ENCODE data around the gene HSD11B2. TPM values are rescaled to one million over a fixed set of nuclear protein-coding genes. Genes with fewer than 3 reads are reported as not detected.
A peak's percentile ranks its signal among the peaks of the same experiment; 100 is the strongest.

The HSD11B2 gene
- total and polyA plus RNA-seq, 3 experiments from 2014 or later, result 1.1 to 1.5 TPM; not detected in 1

GRCh38 chr16:67471758-67472384 lies 41.0 kb downstream of the HSD11B2 start:
- no peaks in the 10 kb centered on the region for H3K27me3 ChIP-seq (ENCODE audit: insufficient read depth, low read length, poor library complexity, severe bottlenecking)
- H3K4me1 Mint-ChIP-seq, result peaks cover 48 to 72% (median 62%) of the 10 kb centered on the region in 3 donors
- POLR2A ChIA-PET, result no interaction called here
- no peak for DNase-seq
- H3K9me3 Mint-ChIP-seq, result no peaks in the 10 kb centered on the region
- no peak overlapping the region for H3K4me3 Mint-ChIP-seq
- H3K9me3 ChIP-seq (ENCODE audit: low read length), result no peaks in the 10 kb centered on the region
- H3K27ac Mint-ChIP-seq, result peak overlapping the region in 2 of 8 donors; percentile 33 to 63
- CTCF ChIA-PET, result no interaction called here
- H3K36me3 ChIP-seq (ENCODE audit: insufficient read depth, low read length), result no peaks in the 10 kb centered on the region
- no peaks in the 10 kb centered on the region for H3K4me1 ChIP-seq (ENCODE audit: insufficient read depth, low read length)
- no peaks in the 10 kb centered on the region for H3K27me3 Mint-ChIP-seq
- peaks cover 0 to 28% (median 6%) of the 10 kb centered on the region in 3 donors for H3K36me3 Mint-ChIP-seq
- no peak overlapping the region for H3K27ac ChIP-seq (ENCODE audit: low read depth, low read length)
- H3K4me3 ChIP-seq (ENCODE audit: low read length), result no peak overlapping the region

GRCh38 chr16:67474551-67475455 lies 43.9 kb downstream of the HSD11B2 start:
- Mint-ChIP-seq H3K27ac (peak overlapping the region in 3 of 8 donors; percentile 18 to 70 (median 19)), H3K36me3 (peaks cover 0 to 30% (median 6%) of the 10 kb centered on the region in 3 donors), H3K4me1 (peaks cover 53 to 78% (median 69%) of the 10 kb centered on the region in 3 donors), H3K9me3 (no peaks in the 10 kb centered on the region), H3K27me3 (no peaks in the 10 kb centered on the region), H3K4me3 (no peak overlapping the region)
- H3K4me1 ChIP-seq (ENCODE audit: insufficient read depth, low read length), result peaks cover 5% of the 10 kb centered on the region
- no peaks in the 10 kb centered on the region for H3K27me3 ChIP-seq (ENCODE audit: insufficient read depth, low read length, poor library complexity, severe bottlenecking)
- POLR2A ChIA-PET, result no interaction called here
- no peaks in the 10 kb centered on the region for H3K9me3 ChIP-seq (ENCODE audit: low read length)
- H3K36me3 ChIP-seq (ENCODE audit: insufficient read depth, low read length), result no peaks in the 10 kb centered on the region
- no peak overlapping the region for H3K4me3 ChIP-seq (ENCODE audit: low read length)
- DNase-seq, result no peak
- CTCF ChIA-PET, result interaction anchor here (2.3 kb wide), 1 partner anchor 46 kb away, joined by 7 read pairs; no protein-coding TSS in a partner anchor
- H3K27ac ChIP-seq (ENCODE audit: low read depth, low read length), result no peak overlapping the region

- Mint-ChIP-seq H3K36me3 (peaks cover 0 to 42% (median 6%) of the 10 kb centered on the region in 3 donors), H3K27ac (peak overlapping the region in 5 of 8 donors; percentile 13 to 78 (median 74)), H3K27me3 (peaks cover 0 to 2% of the 10 kb centered on the region in 2 donors), H3K9me3 (no peaks in the 10 kb centered on the region), H3K4me1 (peaks cover 52 to 81% (median 59%) of the 10 kb centered on the region in 3 donors), H3K4me3 (peak overlapping the region in 4 of 7 donors; percentile 44 to 73 (median 58))
- CTCF ChIA-PET, result interaction anchor here (0.7 kb wide), 1 partner anchor 37 kb away, joined by 3 read pairs; no protein-coding TSS in a partner anchor
- H3K4me1 ChIP-seq (ENCODE audit: insufficient read depth, low read length), result peaks cover 24% of the 10 kb centered on the region
- POLR2A ChIA-PET, result no interaction called here
- H3K27ac ChIP-seq (ENCODE audit: low read depth, low read length), result no peak overlapping the region
- no peak overlapping the region for H3K4me3 ChIP-seq (ENCODE audit: low read length)
- H3K36me3 ChIP-seq (ENCODE audit: insufficient read depth, low read length), result no peaks in the 10 kb centered on the region
- no peaks in the 10 kb centered on the region for H3K9me3 ChIP-seq (ENCODE audit: low read length)
- H3K27me3 ChIP-seq (ENCODE audit: insufficient read depth, low read length, poor library complexity, severe bottlenecking), result no peaks in the 10 kb centered on the region
- DNase-seq, result no peak
These were observed 47.1 kb downstream of the HSD11B2 start for GRCh38 chr16:67477960-67478554.

- peak; percentile 98 to 99 (median 99) for DNase-seq
- Histone ChIP-seq H3K9me3 (ENCODE audit: low read length) (no peaks in the 10 kb centered on the region), H3K36me3 (ENCODE audit: insufficient read depth, low read length) (peaks cover 11% of the 10 kb centered on the region), H3K27me3 (ENCODE audit: insufficient read depth, low read length, poor library complexity, severe bottlenecking) (no peaks in the 10 kb centered on the region), H3K4me3 (ENCODE audit: low read length) (peak within 1 kb of the TSS; percentile 96), H3K27ac (ENCODE audit: low read depth, low read length) (peak within 1 kb of the TSS; percentile 98), H3K4me1 (ENCODE audit: insufficient read depth, low read length) (peaks cover 28% of the 10 kb centered on the region)
- ChIA-PET CTCF (interaction anchor here (0.7 to 6.3 kb wide), 27 partner anchors 10 to 332 kb away, joined by 3 to 94 read pairs (median 4); partner anchors contain the start of genes ACD, CARMIL2 and HSD11B2), POLR2A (interaction anchor here (0.5 to 1.8 kb wide), 13 partner anchors 33 to 703 kb away, joined by 3 to 9 read pairs (median 4); partner anchors contain the start of genes ACD, CARMIL2, CTCF and RANBP10)
- Mint-ChIP-seq H3K4me3 (peak within 1 kb of the TSS; percentile 96 to 100 (median 100)), H3K27ac (peak within 1 kb of the TSS; percentile 96 to 100 (median 99)), H3K27me3 (peaks cover 0 to 2% of the 10 kb centered on the region in 2 donors), H3K36me3 (peaks cover 0 to 44% (median 0%) of the 10 kb centered on the region in 3 donors), H3K4me1 (peaks cover 45 to 72% (median 47%) of the 10 kb centered on the region in 3 donors), H3K9me3 (no peaks in the 10 kb centered on the region)
These were observed 50.1 kb downstream of the HSD11B2 start, which contains the start of gene ATP6V0D1 for GRCh38 chr16:67480833-67481560. Gene ATP6V0D1, minus strand, starts transcription at chr16:67481157. Its CDS starts 71 bp downstream, at chr16:67481086.

GRCh38 chr16:67481561-67482232 lies 50.8 kb downstream of the HSD11B2 start:
- H3K36me3 Mint-ChIP-seq, result peaks cover 0 to 38% (median 0%) of the 10 kb centered on the region in 3 donors
- no peaks in the 10 kb centered on the region for H3K9me3 Mint-ChIP-seq
- H3K4me3 ChIP-seq (ENCODE audit: low read length), result peak overlapping the region; percentile 83
- H3K4me1 ChIP-seq (ENCODE audit: insufficient read depth, low read length), result peaks cover 28% of the 10 kb centered on the region
- no peaks in the 10 kb centered on the region for H3K27me3 ChIP-seq (ENCODE audit: insufficient read depth, low read length, poor library complexity, severe bottlenecking)
- peak overlapping the region; percentile 98 for H3K27ac ChIP-seq (ENCODE audit: low read depth, low read length)
- H3K27me3 Mint-ChIP-seq, result peaks cover 0 to 2% of the 10 kb centered on the region in 2 donors
- ChIA-PET POLR2A (interaction anchor here (0.5 to 1.8 kb wide), 8 partner anchors 32 to 702 kb away, joined by 3 to 9 read pairs (median 5); partner anchors contain the start of genes ACD, CARMIL2, CTCF and RANBP10), CTCF (interaction anchor here (0.7 to 6.3 kb wide), 26 partner anchors 9 to 332 kb away, joined by 3 to 94 read pairs (median 4); partner anchors contain the start of genes ACD, CARMIL2 and HSD11B2)
- peaks cover 40 to 66% (median 43%) of the 10 kb centered on the region in 3 donors for H3K4me1 Mint-ChIP-seq
- peak overlapping the region; percentile 96 to 100 (median 100) for H3K4me3 Mint-ChIP-seq
- H3K27ac Mint-ChIP-seq, result peak overlapping the region; percentile 96 to 100 (median 99)
- peak in 3 of 5 donors; percentile 19 to 43 (median 36) for DNase-seq
- H3K9me3 ChIP-seq (ENCODE audit: low read length), result no peaks in the 10 kb centered on the region
- peaks cover 16% of the 10 kb centered on the region for H3K36me3 ChIP-seq (ENCODE audit: insufficient read depth, low read length)

GRCh38 chr16:67482233-67482924 lies 51.5 kb downstream of the HSD11B2 start:
- Histone ChIP-seq H3K27me3 (ENCODE audit: insufficient read depth, low read length, poor library complexity, severe bottlenecking) (no peaks in the 10 kb centered on the region), H3K4me3 (ENCODE audit: low read length) (peak overlapping the region; percentile 83), H3K27ac (ENCODE audit: low read depth, low read length) (peak overlapping the region; percentile 98), H3K4me1 (ENCODE audit: insufficient read depth, low read length) (peaks cover 28% of the 10 kb centered on the region), H3K9me3 (ENCODE audit: low read length) (no peaks in the 10 kb centered on the region), H3K36me3 (ENCODE audit: insufficient read depth, low read length) (peaks cover 17% of the 10 kb centered on the region)
- Mint-ChIP-seq H3K27ac (peak overlapping the region; percentile 71 to 99 (median 99)), H3K27me3 (peaks cover 0 to 2% of the 10 kb centered on the region in 2 donors), H3K36me3 (peaks cover 0 to 40% (median 0%) of the 10 kb centered on the region in 3 donors), H3K4me3 (peak overlapping the region; percentile 96 to 100 (median 100)), H3K4me1 (peaks cover 35 to 60% (median 38%) of the 10 kb centered on the region in 3 donors), H3K9me3 (no peaks in the 10 kb centered on the region)
- ChIA-PET CTCF (interaction anchor here (0.8 to 6.3 kb wide), 9 partner anchors 8 to 297 kb away, joined by 3 to 94 read pairs (median 11); partner anchors contain the start of gene CARMIL2), POLR2A (interaction anchor here (1.8 kb wide), 1 partner anchor 39 kb away, joined by 8 read pairs; no protein-coding TSS in a partner anchor)
- peak in 1 of 5 donors; percentile 52 for DNase-seq
